SW 1271 (cell line): Measurements from ENCODE around the gene ZNF839.

Experiments used
- DNase-seq, 2 experiments: peaks; one replicate each; lab custom pipeline; 2025; lab: John Stamatoyannopoulos, UW

Gene ZNF839

GRCh38 chr14:102378830-102379229 is 59.3 kb downstream of the ZNF839 start:
- no peak for DNase-seq

GRCh38 chr14:102387086-102387485 is 67.5 kb downstream of the ZNF839 start:
- DNase-seq, result no peak

GRCh38 chr14:102389246-102389645 is 69.7 kb downstream of the ZNF839 start:
- DNase-seq, result no peak

GRCh38 chr14:102390064-102390855 is 70.7 kb downstream of the ZNF839 start:
- DNase-seq, result no peak
